GM19395 (cell line): Measurements from ENCODE around the gene PPP1R7.

Experiments
- ATAC-seq: cut with Tn5 transposase; IDR thresholded peaks from one replicate; pipeline ENCODE4 v1.9.1; 2021; ENCODE audit warnings: mild to moderate bottlenecking, moderate library complexity; ENCODE audit not compliant: unreplicated experiment

PPP1R7 gene

DNA sequence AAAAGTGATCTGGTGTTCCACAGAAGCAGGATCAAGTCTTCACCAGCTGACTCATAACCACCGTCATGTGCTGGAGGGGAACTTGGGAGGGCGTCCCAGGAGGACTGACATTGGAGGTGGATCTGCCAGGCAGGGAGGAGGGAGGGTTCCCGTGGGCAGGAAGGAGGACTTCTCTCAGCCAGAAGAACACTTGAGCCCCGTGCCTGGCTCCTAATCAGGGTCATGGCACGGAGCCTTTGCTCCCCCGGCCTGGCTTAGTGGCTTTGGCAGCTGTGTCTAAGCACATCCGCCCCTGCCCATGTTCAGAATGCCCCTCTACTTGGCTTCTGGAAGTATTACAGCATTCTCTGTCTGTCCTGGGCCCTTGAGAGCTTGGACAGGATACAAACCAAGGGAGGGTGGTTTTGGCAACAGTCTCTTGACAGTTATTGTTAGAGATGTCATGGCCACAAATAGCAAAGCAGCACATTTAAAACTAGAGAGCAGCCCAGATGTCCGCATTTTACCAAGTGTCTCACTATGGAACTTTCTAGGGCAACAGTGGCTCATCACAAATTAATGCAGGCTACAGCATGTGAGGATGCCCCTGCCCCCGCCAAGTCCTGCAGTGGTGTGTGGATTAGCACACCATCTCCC is 11.5 kb downstream of the PPP1R7 start:
- ATAC-seq = no peak

DNA sequence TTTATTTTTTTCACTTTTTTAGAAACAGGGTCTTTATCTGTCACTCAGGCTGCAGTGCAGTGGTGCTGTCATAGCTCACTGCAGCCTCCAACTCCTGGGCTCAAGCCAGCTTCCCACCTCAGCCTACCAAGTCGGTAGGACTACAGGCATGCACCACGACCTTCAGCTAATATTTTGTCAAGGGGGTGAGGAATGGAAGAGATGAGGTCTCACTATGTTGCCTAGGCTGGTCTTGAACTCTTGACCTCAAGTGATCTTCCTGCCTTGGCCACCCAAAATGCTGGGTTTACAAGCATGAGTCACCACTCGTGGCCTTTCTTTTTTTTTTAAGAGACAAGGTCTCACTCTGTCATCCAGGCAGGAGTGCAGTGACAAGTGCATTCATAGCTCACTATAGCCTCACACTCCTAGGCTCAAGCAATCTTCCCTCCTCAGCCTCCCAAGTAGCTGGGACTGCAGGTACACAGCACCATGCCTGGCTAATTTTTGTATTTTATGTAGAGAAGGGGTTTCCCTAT is 13.4 kb downstream of the PPP1R7 start:
- no peak for ATAC-seq

DNA sequence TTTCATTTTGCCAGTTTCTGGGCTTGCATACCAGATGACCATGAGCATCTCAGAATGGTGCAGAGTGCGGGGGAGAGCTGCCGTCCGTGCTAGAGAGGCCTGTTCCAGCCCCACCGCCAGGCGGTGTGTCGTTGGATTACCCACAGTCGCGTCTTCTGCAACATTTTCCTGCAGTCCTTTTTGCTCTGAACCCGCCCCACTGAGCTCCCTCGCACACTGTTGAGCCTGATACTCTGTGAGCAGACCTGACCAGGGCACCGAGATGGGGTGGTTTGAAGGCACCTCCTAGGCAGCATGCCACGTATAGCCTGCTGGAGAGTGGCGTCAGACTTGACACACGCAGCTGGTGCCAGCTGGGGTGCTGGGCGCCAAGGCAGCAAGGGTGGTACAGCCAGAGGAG is 18.1 kb downstream of the PPP1R7 start:
- ATAC-seq = no peak

DNA sequence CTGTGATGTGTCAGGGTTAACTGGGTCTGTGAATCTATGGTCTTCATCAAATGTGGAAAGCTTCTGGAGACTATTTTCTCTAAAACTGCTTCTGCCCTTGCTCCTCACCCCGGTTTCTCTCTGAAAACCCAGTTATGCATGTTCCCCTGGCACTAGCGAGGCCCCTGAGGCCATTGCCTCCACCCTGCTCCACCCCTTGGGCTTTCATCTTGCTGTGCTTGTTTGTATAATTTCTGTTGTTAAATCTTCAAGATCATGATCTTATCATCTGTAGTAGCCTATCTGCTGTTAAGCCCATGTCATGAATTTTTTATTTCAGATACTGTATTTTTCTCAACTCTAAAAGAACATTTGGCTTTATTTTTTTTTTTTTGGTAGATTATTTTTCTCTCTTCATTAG is 23.3 kb downstream of the PPP1R7 start:
- no peak for ATAC-seq

DNA sequence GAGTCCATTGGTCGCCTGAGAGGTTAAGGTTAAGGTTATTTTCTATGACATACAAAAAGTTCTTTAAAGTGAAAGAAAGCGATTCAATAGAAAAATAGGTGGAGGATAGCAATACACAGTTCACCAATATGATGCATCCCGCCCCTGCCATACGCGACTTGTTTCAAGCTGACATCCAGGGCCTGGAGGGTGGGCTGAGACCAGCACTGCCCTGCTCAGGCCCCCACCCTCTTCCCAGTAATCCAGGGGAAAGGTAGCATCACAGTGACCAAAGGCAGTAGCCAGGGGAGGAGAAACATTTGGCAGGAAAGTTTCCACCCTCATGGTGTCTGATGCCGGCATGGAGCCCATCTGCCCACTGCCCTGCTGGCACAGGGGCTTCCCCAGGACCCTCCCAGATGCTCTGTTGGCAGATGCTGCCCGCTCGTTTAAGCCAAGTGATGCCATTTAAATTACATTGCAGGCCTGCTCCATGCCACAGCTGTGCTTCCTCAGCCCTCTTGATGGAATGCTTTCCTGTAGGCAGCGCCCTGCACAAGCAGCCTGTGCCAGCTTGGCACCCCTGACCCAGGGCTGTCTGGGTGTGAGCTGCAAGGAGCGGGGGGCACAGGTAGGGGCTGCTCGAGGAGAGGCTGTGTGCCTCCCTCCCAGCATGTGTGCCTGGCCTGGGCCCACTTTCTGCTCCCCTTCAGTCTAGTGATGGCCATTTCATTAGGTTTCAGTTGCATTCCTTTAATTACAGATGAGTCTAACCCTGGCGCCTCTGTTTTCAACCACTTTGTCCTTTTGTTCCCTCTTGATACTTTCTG is 27.5 kb downstream of the PPP1R7 start:
- ATAC-seq = no peak

DNA sequence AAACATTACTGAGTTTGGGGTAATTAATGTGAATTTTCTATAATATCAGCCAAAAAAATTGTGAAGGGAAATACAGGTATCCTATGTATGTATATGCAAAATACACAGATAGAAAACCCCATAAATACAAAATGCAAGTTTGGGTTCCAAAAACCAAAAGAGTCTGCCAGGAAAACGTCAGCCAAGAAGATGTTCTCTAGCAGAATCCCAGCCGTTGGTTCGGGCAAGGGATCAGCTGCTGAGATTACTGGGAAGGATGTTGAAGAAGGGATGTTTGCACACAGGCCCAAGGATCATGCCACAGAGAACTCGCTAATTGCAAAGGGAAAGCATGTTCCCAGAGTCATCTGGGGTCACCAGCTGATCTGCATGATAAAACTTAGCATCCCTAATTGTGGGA is 28.7 kb downstream of the PPP1R7 start:
- ATAC-seq = no peak

DNA sequence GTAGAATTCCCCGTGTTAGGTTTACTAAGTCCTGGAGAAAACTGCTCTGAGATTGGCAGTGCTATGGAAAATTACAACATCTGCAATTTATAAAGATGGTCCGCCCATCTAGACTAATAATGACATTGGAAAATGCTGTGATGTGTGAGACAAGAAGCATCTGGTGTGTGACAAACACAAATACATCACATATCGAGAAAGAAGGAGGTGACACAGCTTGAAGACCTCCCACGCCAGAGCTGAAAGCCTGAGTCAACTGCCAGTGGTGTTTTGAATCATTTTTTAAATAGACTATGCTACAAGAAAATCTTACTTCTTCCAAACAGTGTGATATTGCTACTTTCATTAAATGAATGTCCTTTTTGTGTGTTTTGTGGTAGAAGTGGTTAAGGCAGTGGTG is 29.6 kb downstream of the PPP1R7 start:
- ATAC-seq = no peak

DNA sequence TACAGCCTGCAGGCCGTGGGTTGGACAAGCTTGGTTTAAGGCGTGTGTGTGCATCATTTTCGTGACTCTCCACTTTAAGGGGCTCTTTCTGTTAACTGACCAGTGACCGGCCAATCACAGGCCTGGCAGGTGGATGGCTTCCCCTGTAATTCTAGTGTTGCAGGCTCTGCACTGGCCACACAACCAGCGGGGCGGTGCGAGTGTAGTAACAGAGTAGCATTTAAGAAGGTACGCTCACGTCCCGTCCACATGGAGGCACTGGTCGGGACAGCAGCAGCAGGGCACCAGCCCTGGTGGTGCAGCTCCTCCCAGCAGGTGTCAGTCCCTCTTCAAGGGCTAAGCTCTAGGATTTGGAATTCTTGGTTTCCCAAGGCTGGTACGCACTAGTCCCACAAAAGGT is 30.2 kb downstream of the PPP1R7 start:
- ATAC-seq = no peak

DNA sequence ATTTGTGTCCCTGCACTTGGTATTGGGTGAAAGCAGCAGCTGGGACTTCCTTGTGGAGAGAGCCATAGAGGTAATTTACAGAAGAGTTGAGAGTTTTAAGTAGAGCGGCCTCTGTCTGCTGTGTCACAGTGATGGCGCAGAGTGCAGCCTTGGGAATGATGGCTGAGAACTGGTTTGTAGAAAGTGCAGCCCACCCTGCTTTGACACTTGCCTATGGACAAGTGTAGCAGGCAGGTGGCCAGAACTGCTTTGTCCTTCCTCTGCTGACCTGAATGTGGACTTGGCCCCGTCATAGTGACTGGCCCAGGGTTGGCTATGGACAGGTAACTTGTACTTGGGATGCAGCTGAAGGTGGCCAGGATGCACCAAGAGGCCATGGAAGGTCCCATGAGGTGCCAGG is 31.9 kb downstream of the PPP1R7 start:
- ATAC-seq = no peak

DNA sequence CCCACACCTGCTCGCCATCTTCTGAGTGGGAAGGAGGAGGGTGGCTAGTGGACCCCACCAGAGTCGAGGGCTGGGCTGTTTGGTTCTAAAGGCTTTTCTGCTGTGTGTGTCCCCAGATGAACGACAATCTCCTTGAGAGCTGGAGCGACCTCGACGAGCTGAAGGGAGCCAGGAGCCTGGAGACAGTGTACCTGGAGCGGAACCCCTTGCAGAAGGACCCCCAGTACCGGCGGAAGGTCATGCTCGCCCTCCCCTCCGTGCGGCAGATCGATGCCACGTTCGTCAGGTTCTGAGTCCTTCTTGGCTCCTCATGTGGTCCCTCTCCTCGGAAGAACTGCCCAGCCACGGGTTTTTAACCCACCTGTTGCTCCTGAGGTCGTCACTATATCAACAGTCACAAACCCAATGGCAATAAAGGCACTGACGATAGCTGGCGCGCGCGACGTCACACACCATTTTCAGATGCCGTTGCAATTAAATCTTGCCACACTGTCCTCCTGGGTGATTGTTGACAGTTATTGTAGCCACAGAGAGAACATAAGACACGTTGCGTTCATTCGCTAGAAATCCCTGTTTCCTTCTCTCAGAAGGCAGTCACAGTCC is 32.4 kb downstream of the PPP1R7 start:
- no peak for ATAC-seq

DNA sequence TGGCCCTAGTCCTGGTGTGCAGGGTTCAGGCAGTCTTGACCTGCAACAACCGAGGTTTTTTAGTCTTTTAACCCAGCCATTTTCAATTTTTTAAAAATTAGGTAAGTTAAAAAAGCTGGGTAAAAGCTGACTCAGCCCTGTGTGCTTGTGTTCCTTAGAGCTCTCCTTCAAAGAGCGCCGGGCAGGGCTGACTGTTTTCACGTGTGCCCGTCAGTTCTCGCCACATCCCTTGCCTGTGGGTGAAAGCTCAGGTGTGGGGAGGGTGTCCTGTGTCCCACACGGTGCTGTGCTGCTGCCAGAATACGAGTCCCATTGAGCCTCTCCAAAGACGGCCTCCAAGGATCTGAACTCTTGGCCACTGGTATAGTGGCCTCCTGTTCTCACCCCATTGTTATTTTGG is 33.0 kb downstream of the PPP1R7 start:
- ATAC-seq = no peak

DNA sequence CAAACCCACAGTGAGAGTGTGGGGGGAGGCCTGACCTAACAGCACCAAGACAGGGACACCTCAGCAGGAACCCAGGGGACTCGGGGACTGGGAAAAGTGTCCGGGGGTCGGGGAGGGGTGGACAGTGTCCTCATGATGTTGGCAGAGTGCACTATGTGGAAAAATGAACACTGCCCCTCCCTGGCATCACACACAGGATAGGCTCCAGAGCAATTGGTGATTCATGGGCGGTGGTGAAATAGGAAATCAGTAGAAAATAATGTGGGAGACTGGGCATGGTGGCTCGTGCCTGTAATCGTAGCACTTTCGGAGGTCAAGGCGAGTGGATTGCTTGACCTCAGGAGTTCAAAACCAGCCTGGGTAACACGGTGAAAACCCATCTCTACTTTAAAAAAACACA is 34.6 kb downstream of the PPP1R7 start:
- no peak for ATAC-seq

DNA sequence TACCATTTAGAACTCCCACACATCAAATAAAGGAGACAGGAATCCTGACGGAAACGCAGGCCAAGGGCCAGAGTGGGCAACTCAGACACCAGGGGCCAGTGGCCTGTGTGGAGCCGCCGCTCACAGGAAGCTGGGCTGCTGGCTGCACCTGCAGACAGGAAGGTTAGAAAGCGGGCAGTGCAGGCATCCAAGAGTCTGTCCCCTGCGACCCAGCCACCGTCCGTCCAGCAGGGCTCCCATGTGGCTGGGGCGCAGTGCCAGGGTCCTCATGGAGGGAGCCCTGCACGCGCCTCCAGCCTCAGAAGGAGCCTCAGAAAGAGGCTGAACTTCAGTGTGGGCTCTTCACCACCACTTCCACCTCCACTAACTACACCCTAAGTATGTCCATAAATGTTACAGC is 35.7 kb downstream of the PPP1R7 start:
- no peak for ATAC-seq

DNA sequence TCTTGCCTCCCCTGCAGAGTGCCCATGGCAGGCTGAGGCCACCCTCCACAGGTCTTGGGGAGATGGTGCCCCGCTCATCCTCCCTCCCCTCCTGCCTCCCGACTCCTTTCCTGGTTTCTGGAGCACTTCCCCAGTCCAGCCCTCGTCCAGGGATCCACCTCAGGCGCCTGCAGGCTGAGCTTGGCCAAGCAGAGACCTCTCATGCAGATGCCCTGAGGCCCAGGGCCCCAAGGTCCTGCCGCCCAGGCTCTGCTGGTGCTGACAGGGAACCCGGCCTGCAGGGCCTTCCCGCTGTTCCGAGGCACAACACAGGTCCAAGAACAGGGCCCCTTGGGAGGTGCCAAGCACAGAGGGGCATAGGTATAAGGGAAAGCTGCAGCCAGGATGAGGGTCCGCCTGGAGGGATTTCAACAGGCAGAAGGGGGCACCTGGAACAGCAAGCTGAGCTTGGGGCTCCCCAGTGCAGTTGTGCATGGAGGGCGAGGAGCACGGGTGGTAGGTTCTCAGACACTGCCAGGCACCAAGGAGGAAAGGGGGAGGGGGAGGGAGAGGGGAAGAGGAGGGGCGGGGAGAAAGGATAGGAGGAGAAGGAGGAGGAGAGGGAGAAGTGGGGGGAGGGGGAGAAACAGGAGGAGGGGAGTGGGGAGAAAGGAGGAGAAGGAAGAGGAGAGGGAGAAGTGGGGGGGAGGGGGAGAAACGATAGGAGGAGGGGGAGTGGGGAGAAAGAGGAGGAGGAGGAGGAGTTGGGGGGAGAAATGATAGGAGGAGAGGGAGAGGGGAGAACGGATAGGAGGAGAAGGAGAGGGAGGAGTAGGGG is 37.0 kb downstream of the PPP1R7 start:
- no peak for ATAC-seq

DNA sequence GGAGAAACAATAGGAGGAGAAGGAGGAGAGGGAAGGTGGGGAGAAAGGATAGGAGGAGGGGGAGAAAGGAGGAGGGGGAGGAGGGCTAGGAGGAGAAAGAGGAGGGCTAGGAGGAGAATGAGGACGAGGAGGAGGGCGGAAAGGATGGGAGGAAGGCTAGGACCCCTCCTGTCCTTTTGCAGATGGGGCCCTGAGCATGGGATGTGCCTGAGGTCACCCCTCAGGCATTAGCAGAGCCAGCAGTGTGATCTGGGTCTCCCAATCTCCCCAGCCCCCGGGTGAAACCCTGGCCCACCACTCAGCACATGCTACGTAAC is 37.6 kb downstream of the PPP1R7 start:
- ATAC-seq = no peak

DNA sequence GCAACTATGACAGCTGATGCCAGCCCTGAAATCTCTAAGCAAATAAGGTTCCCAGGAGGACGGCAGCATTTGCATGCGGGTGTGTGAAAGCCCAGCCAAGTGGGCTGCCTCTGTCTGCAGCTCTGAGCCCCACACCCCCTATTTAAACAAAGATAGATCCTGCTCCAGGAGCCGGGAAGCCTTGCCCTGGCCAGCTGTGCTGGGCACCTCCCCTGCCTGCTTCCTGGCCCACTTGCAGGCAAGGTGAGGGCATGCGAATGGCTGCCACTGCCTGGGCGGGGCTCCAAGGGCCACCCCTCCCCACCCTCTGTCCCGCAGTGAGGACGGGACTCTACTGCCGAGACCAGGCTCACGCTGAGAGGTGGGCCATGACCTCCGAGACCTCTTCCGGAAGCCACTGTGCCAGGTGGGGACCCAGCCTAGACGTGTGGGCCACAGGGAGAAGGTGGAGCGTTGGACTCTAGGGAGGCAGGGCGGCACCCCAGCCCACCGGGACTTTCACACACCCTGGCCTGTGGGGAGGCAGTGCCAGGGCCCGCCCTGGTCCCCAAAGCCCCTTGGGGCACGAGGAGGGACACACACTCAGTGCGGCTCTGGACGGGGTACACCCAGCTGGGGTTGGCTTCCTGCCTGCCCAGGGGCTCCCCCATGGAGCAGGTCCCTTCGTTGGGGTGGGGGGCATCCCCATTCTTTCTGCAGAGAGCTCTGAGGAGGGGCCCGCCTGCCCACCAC is 38.3 kb downstream of the PPP1R7 start, which contains the start of gene ANO7:
Gene ANO7, plus strand, starts transcription at position 317 of the 732 bp plus-strand sequence. CDS start 1,387 bp downstream, outside the sequence.
- ATAC-seq = no peak

DNA sequence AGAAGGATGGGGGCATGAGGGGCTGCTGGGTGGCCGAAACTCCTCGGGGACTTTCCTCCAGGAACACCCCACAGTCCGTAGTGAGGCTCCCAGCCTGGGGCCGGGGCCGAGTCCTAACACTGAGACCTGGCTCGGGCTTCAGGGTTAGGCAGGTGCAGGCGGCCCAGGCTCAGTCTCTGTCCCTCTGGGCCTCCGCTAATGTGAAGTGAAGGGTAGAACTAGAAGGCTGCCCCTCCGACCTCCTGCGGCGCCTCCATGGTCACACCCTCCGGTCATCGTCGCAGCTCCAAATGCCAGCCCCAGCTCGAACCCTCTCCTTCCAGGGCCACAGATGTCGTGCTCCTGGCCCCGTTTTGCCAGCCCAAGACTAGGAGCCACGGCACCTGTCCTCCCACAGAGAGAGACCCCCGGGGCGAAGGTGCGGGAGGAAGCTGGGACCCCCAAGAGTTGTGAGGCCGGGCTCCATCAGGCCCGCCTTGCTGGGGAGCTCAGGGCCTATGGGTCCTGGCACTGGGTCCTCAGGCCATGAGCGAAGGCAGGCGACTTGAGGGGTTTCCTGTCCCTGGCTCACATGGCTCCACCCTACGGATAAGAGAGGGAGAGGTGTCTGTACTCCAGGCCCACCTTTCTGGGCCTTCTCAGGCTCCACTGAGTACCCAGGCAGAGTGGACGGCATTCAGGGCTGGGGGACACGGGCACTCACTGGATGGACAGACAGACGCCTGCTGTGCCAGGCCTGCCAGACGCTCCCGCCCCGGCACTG is 39.0 kb downstream of the PPP1R7 start:
- ATAC-seq = no peak

DNA sequence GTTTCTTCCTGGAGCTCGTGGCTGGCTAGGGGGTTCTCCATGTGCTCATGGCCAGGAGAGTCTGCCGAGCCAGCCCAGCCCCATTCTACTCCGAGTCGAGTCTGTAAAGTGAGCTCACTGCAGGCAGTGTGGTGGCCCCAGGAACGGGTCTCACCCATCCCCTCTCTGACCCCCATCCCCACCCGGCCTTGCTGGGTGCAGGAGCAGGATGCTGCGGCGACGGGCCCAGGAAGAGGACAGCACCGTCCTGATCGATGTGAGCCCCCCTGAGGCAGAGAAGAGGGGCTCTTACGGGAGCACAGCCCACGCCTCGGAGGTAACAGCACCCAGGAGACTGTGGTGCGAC is 39.6 kb downstream of the PPP1R7 start:
- no peak for ATAC-seq

DNA sequence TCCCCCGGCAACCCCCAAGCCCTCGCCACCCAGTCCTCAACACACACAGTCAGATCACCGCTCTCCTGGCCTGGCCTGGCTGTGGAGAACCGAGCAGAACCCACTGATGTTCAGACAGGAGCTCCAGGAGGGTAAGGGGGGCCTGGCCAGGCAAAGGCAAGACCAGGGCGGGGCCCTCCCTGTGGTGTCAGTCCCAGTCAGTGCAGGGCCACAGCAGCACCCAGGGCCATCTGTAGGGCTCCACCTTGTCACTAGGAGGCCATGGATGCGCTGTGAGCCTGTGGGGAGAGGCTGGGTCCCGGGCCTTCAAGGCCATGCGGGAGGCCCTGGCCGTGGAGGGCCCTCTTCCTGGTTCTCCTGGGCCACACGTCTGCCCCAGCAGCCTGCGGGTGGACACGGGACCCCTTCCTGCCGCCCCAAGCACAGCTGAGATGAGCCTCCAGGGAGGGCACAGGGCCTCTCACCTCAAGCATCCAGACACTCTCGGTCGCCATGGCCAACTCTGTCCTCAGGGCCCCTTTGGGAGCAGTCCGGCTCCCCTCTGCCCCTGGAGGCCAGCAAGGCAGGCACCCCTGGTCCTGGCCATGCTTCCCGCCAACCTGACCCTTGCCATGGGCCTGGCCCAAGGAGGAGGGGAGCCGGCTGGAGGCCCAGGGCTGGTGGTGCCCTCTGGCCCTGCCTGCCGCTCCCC is 40.2 kb downstream of the PPP1R7 start:
- ATAC-seq = no peak
